Measurements from ENCODE around the gene VAPA.

- TF ChIP-seq EP300 (IDR thresholded peaks at IDR 0.05; ENCODE audit: borderline replicate concordance in 1 of 2, low read depth in 1 of 2, low read length in 1 of 2) (no peak), YY1 (IDR thresholded peaks at IDR 0.05; ENCODE audit: low read depth) (no peak), NRF1 (IDR thresholded peaks at IDR 0.05; ENCODE audit: low read depth, low read length) (no peak), CTCF (IDR thresholded peaks at IDR 0.05) (no peak), GABPA (IDR thresholded peaks at IDR 0.05; ENCODE audit: low read depth) (no peak), SIN3A (IDR thresholded peaks at IDR 0.05; ENCODE audit: borderline replicate concordance, low read depth, low read length) (no peak), PBX3 (IDR thresholded peaks at IDR 0.05) (no peak), REST (IDR thresholded peaks at IDR 0.05; ENCODE audit: low read depth, low read length) (no peak), USF2 (IDR thresholded peaks at IDR 0.05; ENCODE audit: borderline replicate concordance, low read depth, low read length) (no peak), RAD21 (IDR thresholded peaks at IDR 0.05; ENCODE audit: low read length) (no peak), CHD2 (IDR thresholded peaks at IDR 0.05; ENCODE audit: low read length, partially characterized antibody) (no peak)
These were observed 61.8 kb downstream of the VAPA start for GRCh38 chr18:9975658-9976057.

Measured in SK-N-SH (cell line).